ENCODE measurements around the gene FOXP1.
A peak's percentile ranks its signal among the peaks of the same experiment; 100 is the strongest.

- TF ChIP-seq ELF4 (IDR thresholded peaks at IDR 0.05) (no peak), SP1 (IDR thresholded peaks at IDR 0.05) (no peak), FOXA1 (IDR thresholded peaks at IDR 0.05) (peak; percentile 59; the same call in 1 of the 2 replicates), FOXK2 (IDR thresholded peaks at IDR 0.05) (no peak), HDGF (IDR thresholded peaks at IDR 0.05; ENCODE audit: borderline replicate concordance) (no peak), ARNT (IDR thresholded peaks at IDR 0.05) (no peak), ZNF384 (IDR thresholded peaks at IDR 0.05) (peak; percentile 87)
Measured at GRCh38 chr3:71228156-71228866, 355.2 kb downstream of the FOXP1 start.

Measured in HEK293T (cell line).